KOPT-K1 (cell line): ENCODE results near the gene DLG5.

Experiments used
- H3K27ac ChIP-seq: fragments of 200-600 bp; sonication (generic); 2 replicates; pipeline ENCODE4 v1.5.1; 2016; ENCODE audit warnings: antibody characterized with exemption, mild to moderate bottlenecking, low read depth, low read length; ENCODE audit not compliant: poor library complexity, severe bottlenecking
- H3K36me3 ChIP-seq: fragments of 200-600 bp; sonication (generic); 2 replicates; pipeline ENCODE4 v1.5.1; 2017; ENCODE audit warnings: antibody characterized with exemption, mild to moderate bottlenecking, low read length, moderate library complexity; ENCODE audit not compliant: insufficient read depth
- H3K9me3 ChIP-seq: fragments of 200-600 bp; sonication (generic); 2 replicates; pipeline ENCODE4 v1.5.1; 2017; ENCODE audit warnings: antibody characterized with exemption, low read length, mild to moderate bottlenecking; ENCODE audit not compliant: insufficient read depth, poor library complexity, severe bottlenecking

The DLG5 gene

DNA sequence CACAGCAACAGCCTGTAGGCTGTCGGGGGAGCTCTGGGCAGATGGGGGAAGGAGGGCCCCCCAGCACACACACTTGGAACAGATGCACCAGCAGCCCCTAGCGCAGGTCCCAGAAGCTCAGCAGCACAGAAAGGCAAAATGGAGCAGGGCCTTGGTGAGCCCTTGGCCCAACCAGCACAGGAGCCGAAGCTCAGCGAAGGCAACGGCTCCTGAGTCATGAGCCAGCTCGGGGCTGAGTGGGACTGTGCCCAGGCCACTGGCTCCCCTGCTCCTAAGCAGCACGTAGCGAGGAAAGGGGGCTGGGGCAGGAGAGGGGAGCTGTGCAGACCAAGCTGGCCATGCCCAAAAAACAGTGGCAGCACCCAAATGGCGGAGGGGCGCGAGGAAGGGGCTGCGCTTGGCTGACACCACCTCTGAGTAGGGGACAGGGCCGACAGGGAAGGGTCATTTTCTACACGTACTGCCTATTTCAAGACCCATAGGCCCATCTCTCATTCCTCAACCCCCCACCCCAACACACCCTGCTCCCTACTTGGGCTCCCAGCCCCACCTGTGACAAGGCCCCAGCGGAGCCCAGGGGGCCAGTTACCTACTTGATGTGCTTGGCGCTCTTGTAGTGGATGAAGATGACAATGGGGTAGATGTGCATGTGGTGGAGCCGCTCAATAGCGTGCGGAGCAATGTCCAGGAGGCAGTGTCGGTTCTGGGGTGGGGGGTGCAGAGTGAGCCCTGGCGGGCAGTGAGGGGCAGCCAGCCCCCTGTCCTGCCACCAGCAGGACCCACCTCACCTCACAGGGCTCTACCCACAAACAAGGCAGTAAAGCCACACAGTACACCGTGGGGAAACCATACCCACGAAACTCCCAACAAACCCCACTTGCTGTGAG lies 132.1 kb downstream of the DLG5 start:
- peaks cover 49% of the 10 kb centered on the region; the same call in 1 of the 2 replicates for H3K36me3 ChIP-seq
- no peaks in the 10 kb centered on the region for H3K9me3 ChIP-seq
- H3K27ac ChIP-seq: no peak overlapping the region

DNA sequence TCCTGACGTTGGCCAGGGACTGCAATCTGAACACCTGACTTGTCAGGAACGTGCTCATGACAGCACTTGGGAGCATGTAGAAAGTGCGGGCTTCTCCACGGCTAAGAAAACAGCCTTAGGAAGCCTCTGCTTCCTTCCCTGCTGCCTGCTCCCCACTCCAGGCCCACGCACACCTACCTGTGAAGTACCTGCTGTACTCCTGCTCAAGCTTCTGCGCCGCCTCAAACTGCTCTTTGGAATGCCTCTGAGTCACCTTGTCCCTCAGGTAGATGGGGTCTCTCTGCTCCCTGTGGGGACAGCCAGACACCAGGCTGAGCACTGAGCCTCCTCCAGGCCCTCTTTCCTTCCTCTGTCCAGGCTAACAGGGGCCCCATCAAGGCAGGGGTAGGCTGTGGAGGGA lies 132.7 kb downstream of the DLG5 start:
- Histone ChIP-seq H3K9me3 (no peaks in the 10 kb centered on the region), H3K27ac (no peak overlapping the region), H3K36me3 (peaks cover 43% of the 10 kb centered on the region; the same call in 1 of the 2 replicates)

DNA sequence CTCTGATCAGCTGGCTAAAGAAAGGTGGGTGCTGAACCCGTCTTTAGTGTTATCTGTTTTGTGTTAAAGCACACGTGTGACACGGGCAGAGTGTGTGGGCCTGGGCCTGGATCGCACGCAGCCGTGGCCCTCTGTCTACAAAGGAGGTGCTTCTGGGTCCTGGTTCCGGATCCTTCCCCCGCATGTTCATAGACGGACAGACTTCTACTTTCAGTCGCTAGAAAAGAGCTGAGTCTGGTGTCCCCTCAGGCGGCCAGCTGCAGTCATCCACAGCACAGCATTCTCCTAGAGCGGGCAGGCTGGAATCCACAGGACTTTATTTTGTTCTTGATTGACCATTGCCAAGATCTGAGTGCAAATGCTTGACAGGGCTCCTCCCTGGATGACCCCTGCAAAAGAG lies 134.4 kb downstream of the DLG5 start:
- H3K9me3 ChIP-seq: no peaks in the 10 kb centered on the region
- no peak overlapping the region for H3K27ac ChIP-seq
- peaks cover 38% of the 10 kb centered on the region; the same call in 1 of the 2 replicates for H3K36me3 ChIP-seq

DNA sequence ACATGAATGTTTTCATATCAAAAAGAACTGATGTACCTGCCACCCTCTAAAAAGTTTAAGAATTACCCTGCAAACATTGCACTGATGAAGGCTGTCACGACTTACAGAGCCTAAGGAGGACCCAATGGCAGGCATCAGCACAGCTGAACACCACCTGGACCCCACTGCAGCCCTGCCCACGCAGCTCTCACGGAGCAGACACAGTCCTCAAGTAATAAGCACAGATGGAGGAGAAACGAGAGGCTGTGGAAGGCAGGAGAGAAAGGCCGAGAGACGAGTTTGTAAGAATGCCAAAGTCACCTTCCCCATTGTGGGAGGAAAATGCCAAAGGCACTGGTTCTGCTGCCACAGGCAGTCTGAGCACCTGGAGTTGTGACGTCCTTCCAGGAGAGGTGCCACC lies 135.0 kb downstream of the DLG5 start:
- Histone ChIP-seq H3K9me3 (no peaks in the 10 kb centered on the region), H3K27ac (no peak overlapping the region), H3K36me3 (peaks cover 32% of the 10 kb centered on the region; the same call in 1 of the 2 replicates)

DNA sequence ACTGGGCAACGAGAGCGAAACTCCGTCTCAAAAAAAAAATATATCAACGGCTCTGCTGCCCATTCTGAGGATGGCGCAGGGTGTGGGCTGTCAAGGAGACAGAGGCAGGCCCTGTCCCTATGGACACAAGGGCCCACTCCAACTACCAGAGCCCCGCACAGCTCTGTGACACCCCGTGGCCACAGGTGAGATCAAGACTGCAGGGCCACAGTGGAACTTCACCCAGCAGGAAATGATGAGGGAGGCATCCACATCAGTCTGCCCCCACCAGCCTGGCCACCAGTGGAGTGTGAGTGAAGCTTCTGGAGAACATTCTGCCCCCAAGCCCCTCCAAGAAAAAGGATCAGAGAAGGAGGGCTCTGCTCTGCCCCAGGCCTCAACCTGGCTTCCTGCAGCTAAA lies 136.7 kb downstream of the DLG5 start:
- Histone ChIP-seq H3K36me3 (peaks cover 15% of the 10 kb centered on the region; the same call in 1 of the 2 replicates), H3K9me3 (no peaks in the 10 kb centered on the region), H3K27ac (no peak overlapping the region)

DNA sequence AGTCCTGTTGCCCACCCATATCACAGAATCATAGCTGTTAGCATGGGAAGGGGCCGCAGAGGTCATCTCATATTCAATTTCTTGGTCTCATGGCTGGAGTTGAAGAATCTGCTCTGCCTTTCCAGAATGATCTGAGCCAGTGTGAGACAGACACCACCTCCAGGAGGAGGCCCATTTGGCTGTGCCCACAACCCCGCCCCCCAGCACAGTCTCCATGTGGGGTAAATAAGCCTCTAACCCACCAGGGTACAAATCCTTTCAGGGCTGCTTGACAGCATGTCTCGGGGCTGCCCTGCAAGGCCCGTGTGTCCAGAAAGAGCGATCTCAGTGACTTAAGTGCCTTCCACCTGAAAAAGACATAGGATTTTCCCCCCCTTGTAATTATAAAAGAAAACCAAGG lies 137.5 kb downstream of the DLG5 start:
- Histone ChIP-seq H3K27ac (no peak overlapping the region), H3K36me3 (peaks cover 15% of the 10 kb centered on the region; the same call in 1 of the 2 replicates), H3K9me3 (no peaks in the 10 kb centered on the region)

DNA sequence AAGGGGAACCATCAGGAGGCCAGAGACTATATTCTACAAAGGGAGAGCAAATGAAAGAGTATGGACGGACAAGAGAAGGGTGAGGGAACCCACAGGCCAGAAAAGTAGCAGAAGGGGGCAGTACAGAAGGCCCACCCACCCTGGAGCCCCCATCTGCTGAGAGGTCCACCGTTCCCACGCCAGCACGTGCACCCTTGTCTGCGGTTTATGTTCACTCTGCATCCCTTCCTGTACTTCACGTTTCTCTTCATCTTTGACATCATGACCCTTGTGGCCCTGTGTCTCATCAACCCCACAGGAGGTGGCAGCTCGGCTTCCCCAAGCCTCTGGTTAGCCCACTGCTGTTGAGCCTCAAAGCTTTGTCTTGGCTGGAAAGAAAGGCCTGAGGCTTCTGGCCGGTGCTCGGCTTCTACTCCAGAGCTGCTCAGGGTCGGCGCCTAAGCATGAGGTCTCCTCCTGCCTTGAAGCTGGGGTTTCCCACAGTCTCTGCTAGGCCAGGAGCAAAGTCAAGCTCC lies 138.0 kb downstream of the DLG5 start:
- no peaks in the 10 kb centered on the region for H3K9me3 ChIP-seq
- H3K27ac ChIP-seq: no peak overlapping the region
- peaks cover 15% of the 10 kb centered on the region; the same call in 1 of the 2 replicates for H3K36me3 ChIP-seq

DNA sequence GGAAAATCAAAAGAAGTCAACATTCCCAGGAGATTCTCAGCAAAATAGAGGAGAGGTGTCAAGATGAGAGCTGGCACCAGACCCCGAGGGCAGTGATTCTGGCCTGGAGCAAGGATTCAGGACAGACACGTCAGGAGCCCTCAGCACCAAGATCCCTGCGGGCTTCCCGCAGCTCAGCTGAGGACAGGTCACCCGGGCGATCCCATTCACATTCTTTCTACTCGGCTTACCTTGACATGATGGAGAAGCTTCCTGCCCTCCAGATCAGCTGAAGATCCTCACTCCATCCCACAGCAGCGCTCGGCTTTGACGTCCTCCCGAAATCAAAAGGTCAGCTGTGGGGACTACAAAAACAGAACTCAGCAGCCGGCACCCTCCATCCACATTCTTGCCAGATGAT lies 139.1 kb downstream of the DLG5 start:
- Histone ChIP-seq H3K27ac (no peak overlapping the region), H3K36me3 (peaks cover 14% of the 10 kb centered on the region; the same call in 1 of the 2 replicates), H3K9me3 (no peaks in the 10 kb centered on the region)

DNA sequence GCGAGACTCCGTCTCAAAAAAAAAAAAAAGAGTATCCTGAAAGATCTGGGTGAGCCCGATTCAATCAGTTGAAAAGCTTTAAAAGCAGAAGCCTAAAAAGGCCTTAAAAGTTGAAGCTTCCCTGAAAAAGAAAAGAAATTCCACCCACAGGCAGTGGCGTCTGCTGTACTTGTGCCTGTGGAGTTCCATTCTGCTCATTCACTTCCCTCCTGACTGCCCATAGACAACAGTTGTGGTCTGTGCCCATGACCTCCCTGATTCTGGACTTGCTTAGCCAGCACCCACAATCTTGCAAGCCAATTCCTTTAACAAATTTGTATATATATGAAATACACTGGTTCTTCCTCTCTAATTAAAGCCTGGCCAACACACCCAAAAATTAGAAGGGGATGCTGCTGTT lies 141.7 kb downstream of the DLG5 start:
- Histone ChIP-seq H3K9me3 (no peaks in the 10 kb centered on the region), H3K27ac (no peak overlapping the region), H3K36me3 (peaks cover 15% of the 10 kb centered on the region; the same call in 1 of the 2 replicates)

DNA sequence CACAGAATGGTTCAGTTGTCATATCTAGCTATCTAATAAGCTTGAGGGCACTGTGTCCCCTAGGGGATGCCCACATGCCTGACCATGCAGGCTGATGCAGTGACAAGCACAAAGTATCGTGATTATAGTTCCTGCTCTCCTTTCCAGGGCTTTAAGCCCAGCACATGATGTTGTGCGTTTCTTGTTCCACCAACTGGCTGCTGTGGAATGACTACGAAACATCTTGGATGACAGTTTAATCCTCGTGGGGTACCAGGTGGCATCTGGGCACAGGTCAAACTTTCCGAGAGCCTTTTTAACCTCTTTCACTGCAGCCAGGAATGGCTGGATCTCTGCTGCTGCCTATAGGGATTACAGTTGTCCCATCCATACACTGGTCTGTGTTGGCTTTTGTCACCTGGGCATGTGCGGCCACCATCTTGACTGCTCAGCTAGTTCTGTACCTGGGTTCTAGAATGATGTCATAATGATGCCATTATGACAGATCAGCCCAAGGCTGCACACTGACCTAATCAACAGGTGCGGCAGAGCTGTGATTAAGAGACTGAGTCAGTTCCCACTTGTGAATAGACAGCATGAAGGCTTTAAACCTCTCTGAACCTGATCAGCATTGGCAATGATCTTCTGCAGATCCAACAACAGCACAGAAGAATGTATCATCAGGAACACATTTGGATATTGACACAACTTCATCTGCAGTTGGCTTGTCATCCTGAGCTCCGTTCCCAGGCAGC lies 144.1 kb downstream of the DLG5 start:
- no peak overlapping the region for H3K27ac ChIP-seq
- peaks cover 15% of the 10 kb centered on the region; the same call in 1 of the 2 replicates for H3K36me3 ChIP-seq
- H3K9me3 ChIP-seq: no peaks in the 10 kb centered on the region

DNA sequence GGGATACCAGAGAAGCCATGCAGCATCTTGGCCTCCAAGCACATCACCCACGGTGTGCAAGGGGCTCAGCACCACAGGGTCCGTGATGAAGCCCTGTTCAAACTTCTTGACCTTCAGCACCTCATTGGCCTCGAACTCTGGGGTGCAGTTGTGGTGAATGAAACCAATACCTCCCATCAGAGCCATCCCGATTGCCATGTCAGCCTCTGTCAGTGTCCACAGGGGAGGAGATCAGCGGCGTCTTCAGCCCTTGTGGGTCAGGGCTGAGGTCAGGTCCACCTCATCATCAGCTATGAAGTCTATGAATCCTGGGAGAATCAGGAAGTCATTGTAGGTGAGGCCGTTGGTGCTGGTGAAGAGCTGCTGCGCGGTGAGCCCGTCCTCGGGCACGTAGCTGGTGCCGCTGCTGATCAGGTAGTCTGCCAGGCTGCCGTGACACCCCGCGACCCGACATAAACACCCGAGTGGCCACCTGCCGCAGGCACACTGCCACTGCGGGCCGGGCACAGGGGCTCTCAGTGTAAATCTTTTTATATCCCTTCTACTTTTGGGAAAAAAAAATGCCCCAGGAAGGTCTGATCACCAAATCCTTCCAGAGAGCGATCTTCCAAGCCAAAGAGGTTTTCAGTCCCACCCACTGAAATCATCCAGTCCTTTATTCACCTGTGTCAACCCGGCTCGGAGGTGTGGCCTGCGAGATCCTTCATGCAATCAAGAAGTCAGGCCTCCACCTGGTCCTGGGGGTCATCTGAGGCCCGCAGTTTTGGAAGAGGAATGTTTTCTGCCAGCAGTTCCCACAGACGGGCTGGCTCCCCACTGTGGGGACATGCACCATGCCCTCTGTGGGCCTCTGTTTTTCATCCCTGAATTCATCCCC lies 144.9 kb downstream of the DLG5 start:
- Histone ChIP-seq H3K27ac (no peak overlapping the region), H3K9me3 (peaks cover 7% of the 10 kb centered on the region), H3K36me3 (peaks cover 15% of the 10 kb centered on the region; the same call in 1 of the 2 replicates)

DNA sequence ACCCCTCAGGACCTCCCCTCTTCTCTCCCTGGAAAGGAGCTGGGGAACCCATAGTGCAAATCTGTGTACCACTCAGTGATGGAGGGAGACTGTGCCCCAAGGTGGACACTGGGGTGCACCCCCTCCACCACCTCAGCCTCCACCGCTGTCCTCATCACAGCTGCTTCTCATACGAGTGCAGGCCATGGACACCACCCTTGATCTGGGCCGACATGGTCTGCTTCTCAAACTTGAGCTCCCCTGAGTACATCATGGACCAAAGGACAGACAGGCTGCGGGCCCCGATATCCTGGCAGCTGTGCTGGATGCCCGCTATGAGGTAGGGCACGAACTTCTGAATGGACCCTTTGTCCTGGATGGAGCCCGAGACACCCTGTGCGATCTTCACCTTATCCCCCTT lies 146.4 kb downstream of the DLG5 start:
- peaks cover 12% of the 10 kb centered on the region for H3K9me3 ChIP-seq
- peaks cover 15% of the 10 kb centered on the region; the same call in 1 of the 2 replicates for H3K36me3 ChIP-seq
- H3K27ac ChIP-seq: no peak overlapping the region

DNA sequence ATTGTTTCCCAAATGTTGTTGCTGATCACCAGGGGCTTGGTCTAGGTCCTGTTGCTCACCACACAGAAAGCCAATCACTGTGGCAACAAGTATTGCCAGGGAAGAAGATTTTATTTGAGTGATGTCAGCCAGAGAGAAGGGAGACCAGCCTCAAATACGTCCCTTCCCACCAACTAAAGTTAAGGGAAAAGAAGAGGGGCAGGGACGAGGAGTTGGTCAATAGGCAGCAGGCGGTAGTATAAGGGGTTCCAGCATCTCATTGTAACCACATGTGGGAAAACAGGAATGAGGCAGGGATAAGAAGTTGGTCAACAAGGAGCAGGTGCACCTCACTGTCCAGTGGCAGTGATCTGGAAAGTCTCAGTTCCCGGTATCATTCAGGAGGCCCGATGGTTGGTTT lies 150.1 kb downstream of the DLG5 start:
- Histone ChIP-seq H3K27ac (no peak overlapping the region), H3K36me3 (no peaks in the 10 kb centered on the region; the same call in 1 of the 2 replicates), H3K9me3 (peaks cover 12% of the 10 kb centered on the region)

DNA sequence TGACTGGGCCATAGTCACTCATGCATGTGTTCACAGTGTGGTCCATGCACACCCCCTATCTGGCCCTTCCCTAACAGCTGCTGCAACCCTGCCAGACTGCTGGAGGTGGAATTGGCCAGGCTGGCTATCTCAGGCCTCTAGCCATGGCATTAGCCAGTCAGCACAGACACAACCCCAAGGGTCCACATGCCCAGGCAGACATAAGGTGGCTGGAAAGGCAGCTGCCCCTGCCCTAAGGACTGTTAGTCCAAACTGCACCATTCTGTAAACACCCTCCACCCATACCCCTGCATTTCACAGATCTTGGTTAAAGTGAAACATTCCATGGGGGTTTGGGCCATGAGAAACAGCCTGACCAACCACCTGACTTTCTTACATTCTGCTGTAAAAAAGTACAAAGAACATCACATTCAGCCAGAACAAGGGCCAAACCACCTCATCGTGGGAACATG lies 151.6 kb downstream of the DLG5 start:
- peaks cover 12% of the 10 kb centered on the region for H3K9me3 ChIP-seq
- no peak overlapping the region for H3K27ac ChIP-seq
- no peaks in the 10 kb centered on the region for H3K36me3 ChIP-seq
